Measurements from ENCODE around the gene TRAF7.
A peak's percentile ranks its signal among the peaks of the same experiment; 100 is the strongest.
"Not testable (repeated sequence)": the region's sequence is repeated elsewhere in the genome, so short reads cannot be mapped to it uniquely, and the experiment has no call there.

Gene TRAF7

GRCh38 chr16:2155091-2155950, at the start of gene TRAF7:
TSS of gene TRAF7 (plus strand) at chr16:2155782. CDS start at chr16:2163921, 8,139 bp downstream.
- peak; percentile 96 for DNase-seq

- not testable (repeated sequence) for DNase-seq
These were observed 49.4 kb upstream of the TRAF7 start for GRCh38 chr16:2106211-2106610.

- not testable (repeated sequence) for DNase-seq
These were observed 48.3 kb upstream of the TRAF7 start for GRCh38 chr16:2107121-2107790.

GRCh38 chr16:2107791-2108125, 47.8 kb upstream of the TRAF7 start:
- not testable (repeated sequence) for DNase-seq

- not testable (repeated sequence) for DNase-seq
These were observed 46.9 kb upstream of the TRAF7 start for GRCh38 chr16:2108446-2109270.

GRCh38 chr16:2109271-2109580, 46.4 kb upstream of the TRAF7 start:
- not testable (repeated sequence) for DNase-seq

GRCh38 chr16:2109872-2110271, 45.7 kb upstream of the TRAF7 start:
- not testable (repeated sequence) for DNase-seq

- not testable (repeated sequence) for DNase-seq
These were observed 45.1 kb upstream of the TRAF7 start for GRCh38 chr16:2110332-2111008.

GRCh38 chr16:2111009-2111353, 44.6 kb upstream of the TRAF7 start:
- DNase-seq, result not testable (repeated sequence)

- DNase-seq, result not testable (repeated sequence)
These were observed 43.9 kb upstream of the TRAF7 start for GRCh38 chr16:2111412-2112335.

GRCh38 chr16:2112539-2113106, 43.0 kb upstream of the TRAF7 start:
- not testable (repeated sequence) for DNase-seq

- not testable (repeated sequence) for DNase-seq
These were observed 41.4 kb upstream of the TRAF7 start for GRCh38 chr16:2114225-2114624.

GRCh38 chr16:2114885-2115590, 40.5 kb upstream of the TRAF7 start:
- DNase-seq, result not testable (repeated sequence)

GRCh38 chr16:2115591-2115973, 40.0 kb upstream of the TRAF7 start:
- DNase-seq, result no peak

- DNase-seq, result not testable (repeated sequence)
These were observed 39.2 kb upstream of the TRAF7 start for GRCh38 chr16:2116428-2116827.

- DNase-seq, result not testable (repeated sequence)
These were observed 38.2 kb upstream of the TRAF7 start for GRCh38 chr16:2117341-2117740.

GRCh38 chr16:2117960-2118722, 37.4 kb upstream of the TRAF7 start:
- not testable (repeated sequence) for DNase-seq

- peak; percentile 32 for DNase-seq
These were observed 34.3 kb upstream of the TRAF7 start for GRCh38 chr16:2121325-2121724.

GRCh38 chr16:2121853-2122252, 33.7 kb upstream of the TRAF7 start:
- no peak for DNase-seq

GRCh38 chr16:2122429-2122828, 33.2 kb upstream of the TRAF7 start:
- no peak for DNase-seq
